Astrocyte (in vitro differentiated cells and primary cell): Measurements from ENCODE around the gene GPR158. TPM values are rescaled to one million over a fixed set of nuclear protein-coding genes. Genes with fewer than 3 reads are reported as not detected.

ENCODE experiments used
- DNase-seq: peaks from one replicate; pipeline ENCODE4 v3.0.0-alpha.2; 2010; ENCODE audit warnings: low read depth
- FAIRE-seq: peaks from 2 replicates; lab custom pipeline; 2011; peaks lifted over from hg19 to GRCh38; lab: Jason Lieb, UNC
- H2AFZ ChIP-seq: 2 replicates; pipeline ENCODE4 v1.6.0; 2012; ENCODE audit warnings: low read depth, low read length, inconsistent platforms
- H3K27ac ChIP-seq: 2 replicates; pipeline ENCODE4 v1.5.1; 2011; ENCODE audit warnings: low read depth, low read length, inconsistent platforms
- H3K27me3 ChIP-seq: 2 replicates; pipeline ENCODE4 v1.6.0; 2011; ENCODE audit warnings: low read length, inconsistent platforms; ENCODE audit not compliant: insufficient read depth
- H3K36me3 ChIP-seq: 2 replicates; pipeline ENCODE4 v1.5.1; 2011; ENCODE audit warnings: low read length, inconsistent platforms; ENCODE audit not compliant: insufficient read depth
- H3K4me1 ChIP-seq: 2 replicates; pipeline ENCODE4 v1.5.1; 2011; ENCODE audit warnings: low read length, inconsistent platforms; ENCODE audit not compliant: insufficient read depth
- H3K4me2 ChIP-seq: 2 replicates; pipeline ENCODE4 v1.6.0; 2012; ENCODE audit warnings: low read length, inconsistent platforms
- H3K4me3 ChIP-seq: 2 replicates; pipeline ENCODE4 v1.5.1; 2011; ENCODE audit warnings: low read depth, mild to moderate bottlenecking, low read length, inconsistent platforms; ENCODE audit not compliant: insufficient read depth
- H3K79me2 ChIP-seq: 2 replicates; pipeline ENCODE4 v1.6.0; 2012; ENCODE audit warnings: mild to moderate bottlenecking, low read length, inconsistent platforms; ENCODE audit not compliant: insufficient read depth
- H3K9ac ChIP-seq: 2 replicates; pipeline ENCODE4 v1.6.0; 2012; ENCODE audit warnings: mild to moderate bottlenecking, low read length, inconsistent platforms
- H3K9me3 ChIP-seq: 2 replicates; pipeline ENCODE4 v1.5.1; 2012; ENCODE audit warnings: low read depth, mild to moderate bottlenecking, low read length, inconsistent platforms; ENCODE audit not compliant: insufficient read depth
- H4K20me1 ChIP-seq: 2 replicates; pipeline ENCODE4 v1.6.0; 2012; ENCODE audit warnings: low read length, inconsistent platforms; ENCODE audit not compliant: insufficient read depth
- H3K27ac Mint-ChIP-seq: one replicate; pipeline ENCODE4 v1.8.0; 2021; ENCODE audit warnings: mild to moderate bottlenecking, mixed read lengths; ENCODE audit not compliant: unreplicated experiment
- H3K27me3 Mint-ChIP-seq: one replicate; pipeline ENCODE4 v1.8.0; 2021; ENCODE audit warnings: low read depth, mixed read lengths; ENCODE audit not compliant: unreplicated experiment
- H3K36me3 Mint-ChIP-seq: one replicate; pipeline ENCODE4 v1.8.0; 2021; ENCODE audit warnings: low read depth, mixed read lengths; ENCODE audit not compliant: unreplicated experiment
- H3K4me1 Mint-ChIP-seq: one replicate; pipeline ENCODE4 v1.8.0; 2021; ENCODE audit warnings: low read depth, mixed read lengths; ENCODE audit not compliant: unreplicated experiment
- H3K4me3 Mint-ChIP-seq: one replicate; pipeline ENCODE4 v1.8.0; 2021; ENCODE audit warnings: mild to moderate bottlenecking, moderate library complexity, mixed read lengths; ENCODE audit not compliant: unreplicated experiment
- H3K9me3 Mint-ChIP-seq: one replicate; pipeline ENCODE4 v1.8.0; 2021; ENCODE audit warnings: mild to moderate bottlenecking, mixed read lengths; ENCODE audit not compliant: unreplicated experiment
- CTCF ChIP-seq: IDR thresholded peaks from 2 replicates; pipeline ENCODE4 v1.5.1; 2011; ENCODE audit warnings: low read depth, mild to moderate bottlenecking, inconsistent platforms, low read length, moderate library complexity; ENCODE audit not compliant: insufficient read depth
- EZH2 ChIP-seq: IDR thresholded peaks from 2 replicates; pipeline ENCODE4 v1.6.1; 2012; ENCODE audit warnings: mild to moderate bottlenecking, low read length, inconsistent platforms; ENCODE audit not compliant: insufficient read depth
- total RNA-seq: library from RNA; stranded (reverse); gene quantifications from 2 replicates; pipeline ENCODE4 v1.2.1, GENCODE V29; 2021

The GPR158 gene
- total RNA-seq, 1 donor from 2014 or later, result 0.27 TPM

- no peak for FAIRE-seq
- no peaks in the 10 kb centered on the region for H4K20me1 ChIP-seq
- Mint-ChIP-seq H3K27ac (no peak overlapping the region), H3K36me3 (no peaks in the 10 kb centered on the region), H3K4me1 (no peaks in the 10 kb centered on the region), H3K9me3 (no peaks in the 10 kb centered on the region), H3K4me3 (no peak overlapping the region), H3K27me3 (no peaks in the 10 kb centered on the region)
- TF ChIP-seq CTCF (no peak), EZH2 (no peak)
- H3K9ac ChIP-seq, result no peak overlapping the region
- H2AFZ ChIP-seq, result no peak overlapping the region
- H3K36me3 ChIP-seq, result no peaks in the 10 kb centered on the region
- DNase-seq, result no peak
- H3K9me3 ChIP-seq, result no peaks in the 10 kb centered on the region
- no peaks in the 10 kb centered on the region for H3K27me3 ChIP-seq
- H3K4me3 ChIP-seq, result no peak overlapping the region
- no peaks in the 10 kb centered on the region for H3K79me2 ChIP-seq
- H3K27ac ChIP-seq, result no peak overlapping the region
- H3K4me1 ChIP-seq, result no peaks in the 10 kb centered on the region
- H3K4me2 ChIP-seq, result no peak overlapping the region
Observed at GRCh38 chr10:25616903-25617592, 442.2 kb downstream of the GPR158 start.

- H3K27me3 Mint-ChIP-seq, result peaks cover 2% of the 10 kb centered on the region
Observed at GRCh38 chr10:25627606-25628005, 452.8 kb downstream of the GPR158 start.

More at GRCh38 chr10:25627606-25628005, 452.8 kb downstream of the GPR158 start:
- no peak overlapping the region for H3K4me3 Mint-ChIP-seq
- Histone ChIP-seq H4K20me1 (no peaks in the 10 kb centered on the region), H3K4me1 (no peaks in the 10 kb centered on the region), H3K27ac (no peak overlapping the region), H3K9me3 (no peaks in the 10 kb centered on the region), H3K4me3 (no peak overlapping the region), H3K36me3 (no peaks in the 10 kb centered on the region), H3K4me2 (no peak overlapping the region), H3K9ac (no peak overlapping the region), H3K79me2 (no peaks in the 10 kb centered on the region), H3K27me3 (no peaks in the 10 kb centered on the region), H2AFZ (no peak overlapping the region)
- H3K27ac Mint-ChIP-seq, result no peak overlapping the region
- TF ChIP-seq CTCF, result no peak
- no peak for TF ChIP-seq EZH2
- no peaks in the 10 kb centered on the region for H3K36me3 Mint-ChIP-seq
- no peaks in the 10 kb centered on the region for H3K4me1 Mint-ChIP-seq
- FAIRE-seq (no peak), DNase-seq (no peak)
- H3K9me3 Mint-ChIP-seq, result peaks cover 6% of the 10 kb centered on the region
